NCI-H2107 (cell line): ENCODE data around the gene CUX1.
"Not testable (repeated sequence)": the region's sequence is repeated elsewhere in the genome, so short reads cannot be mapped to it uniquely, and the experiment has no call there.

Experiments
- DNase-seq: peaks from one replicate; lab custom pipeline; 2025; lab: John Stamatoyannopoulos, UW

CUX1 gene

GRCh38 chr7:102289057-102289456, 471.6 kb downstream of the CUX1 start:
- DNase-seq: no peak

- no peak for DNase-seq
These were observed 473.9 kb downstream of the CUX1 start for GRCh38 chr7:102291056-102291915.

GRCh38 chr7:102291916-102292267, 474.5 kb downstream of the CUX1 start:
- no peak for DNase-seq

- no peak for DNase-seq
These were observed 475.7 kb downstream of the CUX1 start for GRCh38 chr7:102292813-102293798.

GRCh38 chr7:102294589-102294988, 477.2 kb downstream of the CUX1 start:
- DNase-seq: no peak

GRCh38 chr7:102295346-102296178, 478.1 kb downstream of the CUX1 start:
- no peak for DNase-seq

- DNase-seq: no peak
These were observed 478.7 kb downstream of the CUX1 start for GRCh38 chr7:102296179-102296438.

GRCh38 chr7:102296514-102296913, 479.1 kb downstream of the CUX1 start:
- DNase-seq: no peak

- DNase-seq: no peak
These were observed 480.2 kb downstream of the CUX1 start for GRCh38 chr7:102297487-102298218.

- no peak for DNase-seq
These were observed 483.3 kb downstream of the CUX1 start for GRCh38 chr7:102300643-102301221.

GRCh38 chr7:102301367-102301766, 483.9 kb downstream of the CUX1 start:
- DNase-seq: not testable (repeated sequence)

GRCh38 chr7:102302025-102302424, 484.6 kb downstream of the CUX1 start:
- no peak for DNase-seq

GRCh38 chr7:102303669-102304422, 486.4 kb downstream of the CUX1 start:
- DNase-seq: no peak

- DNase-seq: no peak
These were observed 487.2 kb downstream of the CUX1 start for GRCh38 chr7:102304668-102305067.

GRCh38 chr7:102305414-102306268, 488.2 kb downstream of the CUX1 start:
- no peak for DNase-seq

- no peak for DNase-seq
These were observed 489.7 kb downstream of the CUX1 start for GRCh38 chr7:102306916-102307677.

GRCh38 chr7:102310414-102310815, 493.0 kb downstream of the CUX1 start:
- no peak for DNase-seq

GRCh38 chr7:102312317-102312716, 494.9 kb downstream of the CUX1 start:
- no peak for DNase-seq
